Kidney (tissue), 14 donors: ENCODE measurements around the gene TPO. TPM values are rescaled to one million over a fixed set of nuclear protein-coding genes. Genes with fewer than 3 reads are reported as not detected.
"Not testable (repeated sequence)": the region's sequence is repeated elsewhere in the genome, so short reads cannot be mapped to it uniquely, and the experiment has no call there.

Source experiments
- DNase-seq, 5 donors: peaks; one replicate each; pipeline ENCODE4 v3.0.0-alpha.2; 2013 to 2020
- FAIRE-seq: peaks from 2 replicates; lab custom pipeline; 2012; peaks lifted over from hg19 to GRCh38; lab: Jason Lieb, UNC
- H3K27ac ChIP-seq, 2 donors: one replicate each; pipeline ENCODE4 v1.7.0; 2013; ENCODE audit warnings: low read depth in 2 of 2, low read length in 2 of 2, inconsistent platforms in 1 of 2
- H3K27me3 ChIP-seq: one replicate; pipeline ENCODE4 v1.7.1; 2013; ENCODE audit warnings: low read length, inconsistent platforms; ENCODE audit not compliant: control insufficient read depth, insufficient read depth
- H3K36me3 ChIP-seq, 3 donors: one replicate each; pipeline versions ENCODE4 v1.7.0 to v1.7.1; 2013; ENCODE audit warnings: low read length in 3 of 3, control low read depth in 1 of 3, inconsistent platforms in 1 of 3; ENCODE audit not compliant: insufficient read depth in 3 of 3, control insufficient read depth in 2 of 3
- H3K4me1 ChIP-seq, 3 donors: one replicate each; pipeline versions ENCODE4 v1.7.0 to v1.7.1; 2013; ENCODE audit warnings: low read length in 3 of 3, inconsistent platforms in 1 of 3, low read depth in 1 of 3; ENCODE audit not compliant: control insufficient read depth in 2 of 3, insufficient read depth in 2 of 3
- H3K4me3 ChIP-seq, 3 donors: one replicate each; pipeline versions ENCODE4 v1.7.0 to v1.8.1; 2013; ENCODE audit warnings: low read length in 3 of 3, control low read depth in 1 of 3, inconsistent platforms in 1 of 3
- H3K9ac ChIP-seq, 3 donors: one replicate each; pipeline versions ENCODE4 v1.7.0 to v1.7.1; 2013; ENCODE audit warnings: low read length in 3 of 3, control low read depth in 1 of 3, inconsistent platforms in 1 of 3
- H3K9me3 ChIP-seq, 3 donors: one replicate each; pipeline versions ENCODE4 v1.7.0 to v1.7.1; 2013; ENCODE audit warnings: low read length in 3 of 3, control low read depth in 1 of 3, inconsistent platforms in 1 of 3; ENCODE audit not compliant: control insufficient read depth in 2 of 3, insufficient read depth in 1 of 3
- intact Hi-C: fragments of 100-400 bp; cut with DNase I; formaldehyde crosslinking; loops from one replicate; pipeline ENCODE4 v1.11.1; 2022
- polyA plus RNA-seq: library from polyadenylated mRNA; stranded (reverse); fragments of 350-450 nt; fragmentation: Illumina TruSeq; extraction: RNeasy Lipid Tissue Mini Kit (QIAGEN cat#74804); gene quantifications from one replicate; pipeline ENCODE4 v1.2.3, GENCODE V29; 2014; ENCODE audit warnings: low read depth, low replicate concordance; ENCODE audit not compliant: insufficient read depth
- total RNA-seq: library from RNA; stranded (reverse); fragmentation: NEBNext Ultra II Directional; extraction: Animal tissue kit (Norgen Biotek cat#: 25700); gene quantifications from one replicate; pipeline ENCODE4 v1.2.1, GENCODE V29; 2021
- TF ChIP-seq, protein P1 (sequence below): IDR thresholded peaks from 3 replicates; pipeline ENCODE4 v1.5.1; 2012; ENCODE audit warnings: mild to moderate bottlenecking, moderate library complexity, borderline replicate concordance; ENCODE audit not compliant: insufficient read depth; ENCODE audit errors: extremely low read depth
- donor health status: control.
- donor health status: control.
- donor health status: control.
- donor health status: control.
- donor health status: control.
- donor health status: DM: yes; HTN: yes; CAD: no.
- donor health status: Normal renal cell carcinoma (clear cell type).

TPO gene
- total and polyA plus RNA-seq, 2 donors from 2014 or later: not detected

DNA sequence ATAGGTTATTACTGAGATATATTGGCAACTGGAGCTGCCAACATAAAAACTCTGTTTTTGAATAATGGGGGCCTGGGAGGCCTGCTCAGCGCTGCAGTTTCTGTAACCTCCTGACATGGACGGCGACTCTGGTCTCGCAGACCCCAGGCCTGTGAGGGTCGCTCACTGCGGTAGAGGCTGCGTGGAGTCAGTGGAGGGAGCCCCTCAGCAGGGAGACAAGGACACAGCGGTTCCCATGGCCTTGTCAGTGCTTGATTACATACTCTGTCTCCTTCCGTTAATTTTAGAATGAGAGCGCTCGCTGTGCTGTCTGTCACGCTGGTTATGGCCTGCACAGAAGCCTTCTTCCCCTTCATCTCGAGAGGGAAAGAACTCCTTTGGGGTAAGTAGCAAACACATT is 858 bp downstream of the TPO start:
- intact Hi-C loops: no loop called here
- no peaks in the 10 kb centered on the region for H3K36me3 ChIP-seq
- TF ChIP-seq, protein P1, sequence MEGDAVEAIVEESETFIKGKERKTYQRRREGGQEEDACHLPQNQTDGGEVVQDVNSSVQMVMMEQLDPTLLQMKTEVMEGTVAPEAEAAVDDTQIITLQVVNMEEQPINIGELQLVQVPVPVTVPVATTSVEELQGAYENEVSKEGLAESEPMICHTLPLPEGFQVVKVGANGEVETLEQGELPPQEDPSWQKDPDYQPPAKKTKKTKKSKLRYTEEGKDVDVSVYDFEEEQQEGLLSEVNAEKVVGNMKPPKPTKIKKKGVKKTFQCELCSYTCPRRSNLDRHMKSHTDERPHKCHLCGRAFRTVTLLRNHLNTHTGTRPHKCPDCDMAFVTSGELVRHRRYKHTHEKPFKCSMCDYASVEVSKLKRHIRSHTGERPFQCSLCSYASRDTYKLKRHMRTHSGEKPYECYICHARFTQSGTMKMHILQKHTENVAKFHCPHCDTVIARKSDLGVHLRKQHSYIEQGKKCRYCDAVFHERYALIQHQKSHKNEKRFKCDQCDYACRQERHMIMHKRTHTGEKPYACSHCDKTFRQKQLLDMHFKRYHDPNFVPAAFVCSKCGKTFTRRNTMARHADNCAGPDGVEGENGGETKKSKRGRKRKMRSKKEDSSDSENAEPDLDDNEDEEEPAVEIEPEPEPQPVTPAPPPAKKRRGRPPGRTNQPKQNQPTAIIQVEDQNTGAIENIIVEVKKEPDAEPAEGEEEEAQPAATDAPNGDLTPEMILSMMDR: no peak
- H3K4me1 ChIP-seq: no peaks in the 10 kb centered on the region
- H3K4me3 ChIP-seq: no peak overlapping the region
- no peaks in the 10 kb centered on the region for H3K27me3 ChIP-seq
- H3K9me3 ChIP-seq: no peaks in the 10 kb centered on the region
- no peak overlapping the region for H3K9ac ChIP-seq
- no peak for FAIRE-seq
- DNase-seq: peak in 1 of 5 donors; percentile 9
- no peak overlapping the region for H3K27ac ChIP-seq

DNA sequence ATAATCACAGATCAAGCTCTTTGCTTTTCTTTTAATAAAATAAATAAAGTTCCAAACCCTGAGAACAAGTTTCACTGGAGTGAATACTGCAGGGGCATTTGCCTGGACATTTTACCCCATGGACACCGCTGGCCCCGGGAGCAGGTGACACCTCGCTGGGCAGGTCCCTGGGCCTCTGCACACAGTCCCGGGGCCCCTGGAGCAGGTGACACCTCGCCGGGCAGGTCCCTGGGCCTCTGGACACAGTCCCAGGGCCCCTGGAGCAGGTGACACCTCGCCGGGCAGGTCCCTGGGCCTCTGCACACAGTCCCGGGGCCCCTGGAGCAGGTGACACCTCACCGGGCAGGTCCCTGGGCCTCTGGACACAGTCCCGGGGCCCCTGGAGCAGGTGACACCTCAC is 1.6 kb downstream of the TPO start:
- FAIRE-seq, H3K27me3 ChIP-seq, H3K9me3 ChIP-seq, H3K9ac ChIP-seq, intact Hi-C loops, H3K36me3 ChIP-seq, H3K4me1 ChIP-seq, DNase-seq, H3K27ac ChIP-seq, H3K4me3 ChIP-seq: not testable (repeated sequence)

DNA sequence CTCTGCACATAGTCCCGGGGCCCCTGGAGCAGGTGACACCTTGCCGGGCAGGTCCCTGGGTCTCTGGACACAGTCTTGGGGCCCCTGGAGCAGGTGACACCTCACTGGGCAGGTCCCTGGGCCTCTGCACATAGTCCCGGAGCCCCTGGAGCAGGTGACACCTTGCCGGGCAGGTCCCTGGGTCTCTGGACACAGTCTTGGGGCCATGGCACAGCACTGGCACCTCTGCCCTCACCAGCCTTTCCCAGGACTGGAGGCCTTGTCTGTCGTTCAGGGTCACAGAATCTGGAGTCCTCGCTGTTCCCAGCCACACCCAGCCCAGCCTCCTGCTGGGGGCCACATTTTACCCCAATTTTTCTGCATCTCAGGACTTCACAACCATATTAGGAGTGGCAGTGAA is 2.2 kb downstream of the TPO start:
- FAIRE-seq (no peak), DNase-seq (no peak)
- Histone ChIP-seq H3K9me3 (no peaks in the 10 kb centered on the region), H3K27ac (no peak overlapping the region), H3K4me1 (no peaks in the 10 kb centered on the region), H3K27me3 (no peaks in the 10 kb centered on the region), H3K4me3 (no peak overlapping the region), H3K9ac (no peak overlapping the region), H3K36me3 (no peaks in the 10 kb centered on the region)
- TF ChIP-seq, protein P1: no peak
- intact Hi-C loops: no loop called here

DNA sequence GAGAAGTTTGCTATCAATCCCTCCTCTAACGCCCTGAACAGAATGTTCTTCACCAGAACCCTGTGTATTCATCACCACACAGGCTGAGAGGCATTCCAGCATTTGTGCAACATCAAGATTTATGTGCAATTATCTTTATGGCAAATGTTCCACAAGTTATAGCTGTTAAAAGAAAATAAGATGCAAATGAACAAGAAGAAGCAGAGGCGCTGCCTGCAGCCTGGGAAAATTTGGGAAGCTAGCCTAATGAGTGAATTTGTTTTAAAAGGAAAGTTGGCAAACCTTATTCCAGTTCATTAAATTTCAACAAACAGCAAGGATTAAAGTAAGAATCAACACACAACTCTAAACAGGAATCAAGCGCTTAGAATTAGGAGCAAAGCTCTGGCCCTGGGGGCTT is 5.3 kb downstream of the TPO start:
- FAIRE-seq: no peak
- H3K36me3 ChIP-seq: no peaks in the 10 kb centered on the region

More for the DNA sequence above, 5.3 kb downstream of the TPO start:
- H3K9me3 ChIP-seq: no peaks in the 10 kb centered on the region
- no peak overlapping the region for H3K4me3 ChIP-seq
- TF ChIP-seq, protein P1: no peak
- no peak overlapping the region for H3K27ac ChIP-seq
- H3K4me1 ChIP-seq: no peaks in the 10 kb centered on the region
- H3K9ac ChIP-seq: no peak overlapping the region
- DNase-seq: no peak
- intact Hi-C loops: no loop called here
- no peaks in the 10 kb centered on the region for H3K27me3 ChIP-seq
